OCI-M2 (cell line): Measurements from ENCODE around the gene ABI1.
"Not testable (repeated sequence)": the region's sequence is repeated elsewhere in the genome, so short reads cannot be mapped to it uniquely, and the experiment has no call there.

ENCODE experiments used
- DNase-seq: peaks from one replicate; lab custom pipeline; 2025; ENCODE audit not compliant: unreplicated experiment; lab: John Stamatoyannopoulos, UW

The ABI1 gene

DNA sequence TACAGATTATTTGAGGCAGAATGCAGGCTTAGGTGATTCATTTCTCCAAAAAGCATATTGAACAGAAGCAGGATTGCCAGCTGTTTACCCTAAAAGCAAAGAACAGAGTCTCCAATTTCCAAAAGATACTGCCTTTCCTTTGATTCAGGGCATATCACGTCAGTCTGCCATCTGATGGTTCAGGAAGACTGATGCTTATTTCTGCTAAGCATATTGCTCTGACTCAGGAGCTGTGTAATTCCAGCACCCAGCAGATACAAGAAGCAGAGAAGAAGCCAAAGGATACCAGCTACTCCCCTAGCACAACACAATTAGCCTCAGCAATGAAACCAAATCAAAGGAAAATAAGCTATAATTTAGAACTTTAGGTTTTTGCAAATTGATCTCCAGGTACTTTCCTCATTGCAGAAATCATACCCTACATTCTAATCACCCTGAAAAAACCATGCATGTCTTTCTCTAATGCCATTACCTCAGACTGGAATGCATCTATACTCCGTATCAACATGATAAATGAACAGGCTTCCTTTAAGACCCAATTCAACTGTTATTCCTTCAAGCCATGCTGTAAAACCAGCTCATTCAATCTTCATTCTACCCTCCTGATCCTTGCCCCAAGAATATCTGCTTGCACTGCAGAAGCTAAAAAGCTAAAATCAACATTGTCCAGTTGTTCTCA is 55.1 kb downstream of the ABI1 start:
- no peak for DNase-seq

DNA sequence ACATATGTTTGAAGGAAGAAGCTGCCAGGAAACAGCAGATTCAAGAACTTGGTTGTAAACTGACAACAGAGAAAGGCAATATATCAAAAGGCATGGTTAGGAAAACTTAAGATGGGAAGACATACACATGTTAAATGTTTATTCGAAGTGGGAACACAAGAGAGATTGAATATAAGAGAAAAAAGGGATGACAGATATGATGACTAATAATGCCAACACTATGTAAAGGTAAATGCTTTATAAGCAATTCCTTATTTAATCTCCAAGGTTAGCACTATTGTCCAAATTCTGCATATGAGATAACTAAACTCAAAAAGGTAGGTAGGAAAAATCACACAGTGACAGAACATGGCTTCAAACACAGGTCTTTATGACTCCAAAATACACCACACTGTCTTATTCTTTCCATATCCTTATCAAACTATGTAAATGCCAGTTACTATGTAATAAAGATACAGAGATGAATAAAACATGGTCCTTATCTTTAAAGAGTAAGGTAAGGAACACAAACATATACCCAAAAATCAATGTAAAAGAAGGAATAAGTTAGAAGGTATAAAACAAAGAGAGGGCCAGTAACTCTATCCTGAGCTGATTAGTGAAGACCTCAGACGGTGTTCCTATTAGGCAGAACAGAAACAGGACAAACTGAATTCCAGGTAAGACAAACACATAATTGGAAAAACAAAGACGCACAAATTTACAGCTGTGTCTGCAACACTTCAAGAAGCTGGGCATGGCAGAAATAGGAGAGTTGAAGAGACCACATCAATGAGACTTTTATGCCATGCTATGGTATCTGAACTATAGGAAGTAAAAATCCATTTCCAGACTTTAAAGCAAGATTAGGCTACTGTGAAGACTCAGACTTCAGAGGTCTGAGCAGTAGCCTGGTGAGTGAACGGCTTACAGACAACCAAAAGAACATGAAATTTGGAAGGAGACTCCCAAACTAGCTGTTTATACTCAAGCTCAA is 56.1 kb downstream of the ABI1 start:
- no peak for DNase-seq

DNA sequence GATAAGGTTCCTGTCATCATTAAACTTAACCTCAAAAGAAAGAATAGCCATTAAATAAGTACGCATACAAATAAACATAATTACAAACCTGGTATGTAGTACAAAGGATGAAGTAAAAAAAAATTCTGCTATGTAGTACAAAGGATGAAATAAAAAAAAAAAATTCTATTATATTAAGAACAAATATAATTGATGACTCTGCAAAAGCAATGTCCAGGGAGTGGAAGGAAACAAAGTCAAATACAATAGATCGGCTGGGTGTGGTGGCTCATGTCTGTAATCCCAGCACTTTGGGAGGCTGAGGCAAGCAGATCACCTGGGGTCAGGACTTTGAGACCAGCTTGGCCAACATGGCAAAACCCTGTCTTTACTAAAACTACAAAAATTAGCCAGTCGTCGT is 56.9 kb downstream of the ABI1 start:
- no peak for DNase-seq

DNA sequence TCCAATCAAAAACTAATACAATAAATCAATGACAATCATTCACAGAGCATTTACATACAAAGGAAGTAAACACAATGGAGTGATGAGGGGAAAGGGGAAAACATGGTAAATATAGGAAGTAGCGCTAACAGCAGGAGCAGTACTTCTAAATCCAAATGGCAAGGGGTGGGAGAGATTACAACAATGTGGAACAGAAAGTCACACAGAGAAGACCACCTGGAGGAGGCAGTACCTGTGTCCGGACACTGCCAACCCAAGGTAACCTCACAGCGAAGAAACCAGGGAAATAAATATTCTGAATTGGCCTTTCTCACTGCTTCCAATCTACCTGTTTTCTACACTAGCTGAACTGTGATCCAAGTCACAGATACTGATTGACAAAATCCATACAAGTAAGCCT is 58.2 kb downstream of the ABI1 start:
- no peak for DNase-seq

DNA sequence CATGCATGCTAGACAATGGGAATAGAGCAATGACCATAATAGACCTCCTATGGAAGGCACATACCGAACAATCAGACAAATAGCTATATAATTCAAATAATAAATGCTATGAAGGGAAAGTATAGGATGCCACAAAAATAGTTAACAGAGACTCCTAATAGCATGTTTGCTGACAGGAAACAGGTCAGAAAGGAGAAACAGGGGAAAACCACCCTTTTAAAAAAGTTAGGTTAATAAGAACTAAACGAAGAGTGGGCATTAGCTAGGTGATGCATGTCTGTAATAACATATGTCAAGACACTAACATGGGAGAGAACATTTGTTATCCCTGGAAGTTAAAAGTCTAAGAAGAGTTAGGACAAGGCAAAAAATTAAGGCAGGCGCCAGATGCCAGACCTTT is 58.9 kb downstream of the ABI1 start:
- DNase-seq: no peak

DNA sequence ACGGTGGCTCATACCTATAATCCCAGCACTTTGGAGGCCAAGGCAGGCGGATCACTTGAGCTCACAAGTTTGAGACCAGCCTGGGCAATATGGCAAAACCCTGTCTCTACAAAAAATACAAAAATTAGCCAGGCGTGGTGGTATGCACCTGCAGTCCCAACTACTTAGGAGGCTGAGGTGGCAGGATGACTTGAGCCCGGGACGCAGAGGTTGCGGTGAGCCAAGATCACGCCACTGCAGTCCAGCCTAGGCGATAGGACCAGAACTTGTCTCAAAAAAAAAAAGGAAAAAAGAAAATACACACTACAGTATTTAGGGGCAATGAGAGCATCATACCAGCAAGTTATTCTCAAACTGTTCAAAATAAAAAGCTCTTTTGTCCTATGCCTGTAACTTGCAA is 59.5 kb downstream of the ABI1 start:
- DNase-seq: no peak

DNA sequence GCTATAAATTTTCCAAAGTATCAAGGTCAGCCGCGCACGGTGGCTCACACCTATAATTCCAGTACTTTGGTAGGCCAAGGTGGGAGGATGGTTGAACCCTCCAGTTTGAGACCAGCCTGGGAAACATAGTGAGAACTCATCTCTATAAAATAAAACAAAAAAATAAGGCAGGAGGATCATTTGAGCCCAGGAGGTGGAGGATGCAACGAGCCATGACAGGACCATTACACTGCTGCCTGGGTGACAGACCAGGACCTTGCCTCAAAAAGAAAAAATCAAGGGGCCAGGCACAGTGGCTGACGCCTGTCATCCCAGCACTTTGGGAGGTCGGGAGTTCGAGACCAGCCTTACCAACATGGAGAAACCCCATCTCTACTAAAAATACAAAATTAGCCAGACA is 60.3 kb downstream of the ABI1 start:
- DNase-seq: no peak

DNA sequence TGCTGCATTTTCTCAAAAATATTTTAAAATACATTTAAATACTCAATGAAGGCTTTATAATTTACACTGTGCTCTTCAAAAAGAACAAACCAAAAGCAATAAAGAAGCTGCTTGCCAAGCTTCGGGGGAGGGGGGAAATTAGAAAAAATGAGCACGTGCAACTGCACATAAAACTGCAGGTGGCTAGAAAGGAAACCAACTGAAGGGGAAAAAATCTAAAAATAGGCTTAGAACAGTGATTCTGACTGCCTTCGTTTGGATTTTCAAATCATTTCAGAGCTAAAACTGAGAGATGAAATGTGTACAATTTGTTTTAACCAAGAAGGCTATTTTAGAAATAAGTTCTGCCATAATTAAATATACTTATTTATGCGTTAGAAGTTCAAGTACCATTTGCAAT is 61.4 kb downstream of the ABI1 start:
- DNase-seq: no peak

DNA sequence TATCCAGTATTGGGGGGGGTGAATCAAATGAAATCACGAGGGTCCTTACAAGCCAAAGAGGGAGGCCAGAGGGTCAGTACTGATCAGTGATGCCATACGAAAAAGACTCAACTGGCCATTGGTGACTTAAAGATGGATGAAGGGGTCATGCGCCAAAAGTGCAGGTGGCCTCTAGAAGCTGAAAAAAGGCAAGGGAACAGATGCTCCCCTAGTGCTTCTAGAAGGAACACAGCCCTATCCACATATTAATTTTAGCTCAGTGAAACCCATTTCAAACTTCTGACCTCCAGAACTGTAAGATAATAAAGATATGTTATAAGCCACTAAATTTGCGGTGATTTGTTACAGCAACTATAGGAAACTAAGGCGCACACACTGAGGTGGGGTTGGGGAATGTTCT is 62.5 kb downstream of the ABI1 start:
- no peak for DNase-seq

DNA sequence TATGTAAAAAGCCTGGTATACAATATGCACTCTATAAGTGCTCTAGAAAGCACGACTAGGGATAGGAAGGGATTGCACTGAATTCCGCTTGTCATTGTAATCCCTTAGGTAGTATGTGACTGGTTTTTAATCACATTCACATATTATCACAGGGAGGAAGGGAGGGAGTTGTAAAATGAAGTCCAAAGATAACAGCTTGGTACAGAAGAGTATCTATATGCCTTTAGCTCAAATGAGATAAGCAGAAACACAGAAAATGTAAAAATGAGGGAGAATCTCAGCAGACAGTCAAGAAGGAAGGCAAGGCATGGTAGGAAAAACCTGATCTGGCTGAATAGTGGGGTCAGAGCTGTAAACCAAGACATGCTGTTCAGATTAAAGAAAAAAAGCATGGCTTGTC is 63.4 kb downstream of the ABI1 start:
- no peak for DNase-seq

DNA sequence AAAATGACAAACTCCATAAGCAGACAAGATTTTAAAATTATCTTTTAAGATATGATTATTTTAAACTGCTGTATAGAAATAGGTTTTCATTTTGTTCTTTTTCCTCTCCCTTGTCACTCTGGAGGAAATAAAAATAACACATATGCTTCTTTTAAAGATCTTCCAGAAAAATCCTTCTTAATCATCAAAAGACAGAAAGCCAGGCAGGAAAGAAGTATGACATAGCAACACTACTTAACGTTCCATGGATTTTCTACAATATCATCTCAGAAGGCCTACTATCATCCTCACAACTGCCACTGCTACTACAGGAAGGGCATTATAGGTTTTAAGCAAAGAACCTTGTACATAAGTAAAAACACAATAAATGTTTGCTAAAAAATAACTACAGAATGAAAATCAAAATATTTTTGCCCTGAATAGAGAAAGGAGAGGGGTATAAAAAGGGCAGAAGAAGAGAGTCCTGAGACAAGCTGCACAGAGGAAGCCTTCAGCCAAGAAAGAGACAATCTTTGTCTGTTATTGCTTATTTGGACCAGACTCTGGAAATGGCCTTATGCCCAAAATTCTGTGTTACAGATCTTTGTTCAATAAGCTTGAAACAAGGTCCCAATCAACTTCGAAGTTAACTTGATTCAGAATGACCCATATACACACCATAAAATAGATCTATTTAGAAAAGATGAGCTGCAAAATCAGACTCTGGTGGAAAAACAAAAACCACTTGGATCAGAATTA is 67.8 kb downstream of the ABI1 start:
- no peak for DNase-seq

DNA sequence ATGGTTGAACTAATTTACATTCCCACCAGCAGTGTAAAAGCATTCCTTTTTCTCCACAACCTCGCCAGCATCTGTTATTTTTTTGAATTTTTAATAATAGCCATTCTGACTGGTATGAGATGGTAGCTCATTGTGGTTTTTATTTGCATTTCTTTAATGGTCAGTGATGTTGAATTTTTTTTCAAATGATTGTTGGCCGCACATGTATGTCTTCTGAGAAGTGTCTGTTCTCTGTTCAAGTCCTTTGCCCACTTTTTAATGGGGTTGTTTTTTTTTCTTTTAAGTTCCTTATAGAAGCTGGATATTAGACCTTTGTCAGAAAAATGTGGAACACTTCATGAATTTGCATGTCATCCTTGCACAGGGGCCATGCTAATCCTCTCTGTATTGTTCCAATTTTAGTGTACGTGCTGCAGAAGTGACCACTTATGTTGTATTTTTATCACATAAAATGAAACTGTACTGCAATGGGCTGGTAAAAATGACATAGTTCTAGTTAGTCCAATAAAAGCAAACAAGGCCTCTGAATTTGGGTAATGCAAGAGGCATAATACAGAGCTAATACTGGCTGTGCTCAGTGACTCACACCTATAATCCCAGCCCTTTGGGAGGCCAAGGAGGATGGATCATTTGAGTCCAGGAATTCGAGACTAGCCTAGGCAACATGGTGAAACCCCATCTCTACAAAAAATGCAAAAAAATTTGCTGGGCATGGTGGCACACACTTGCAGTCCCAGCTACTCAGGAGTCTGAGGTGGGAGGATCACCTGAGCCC is 70.3 kb downstream of the ABI1 start:
- no peak for DNase-seq

DNA sequence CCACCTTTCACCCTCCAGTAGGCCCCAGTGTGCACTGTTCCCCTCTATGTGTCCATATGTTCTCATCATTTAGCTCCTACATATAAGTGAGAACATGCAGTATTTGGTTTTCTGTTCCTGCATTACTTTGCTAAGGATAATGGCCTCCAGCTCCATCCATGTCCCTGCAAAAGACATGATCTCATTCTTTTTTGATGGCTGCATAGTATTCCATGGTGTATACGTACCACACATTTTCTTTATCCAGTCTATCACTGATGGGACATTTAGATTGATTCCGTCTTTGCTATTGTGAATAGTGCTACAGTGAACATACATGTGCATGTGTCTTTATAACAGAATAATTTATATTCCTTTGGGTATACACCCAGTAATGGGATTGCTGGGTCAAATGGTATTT is 71.0 kb downstream of the ABI1 start:
- DNase-seq: not testable (repeated sequence)

DNA sequence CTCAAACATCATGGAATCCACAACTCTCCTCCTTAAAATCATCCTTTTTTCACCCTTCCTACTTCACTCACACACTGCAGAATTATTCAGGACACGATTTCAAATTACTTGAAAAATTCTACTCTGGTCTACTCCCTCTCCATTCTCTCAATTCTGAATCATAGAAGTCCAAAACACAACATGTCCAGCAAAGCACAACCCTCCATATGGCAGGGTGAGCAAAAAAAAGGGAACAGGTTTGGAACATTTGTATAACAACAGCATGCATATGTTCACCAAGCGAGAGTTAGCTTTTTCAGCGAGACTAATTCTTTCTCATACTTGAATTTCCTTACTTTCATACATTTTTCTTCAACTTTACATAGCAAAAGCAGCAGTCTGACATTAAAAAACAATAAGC is 73.4 kb downstream of the ABI1 start:
- DNase-seq: no peak

DNA sequence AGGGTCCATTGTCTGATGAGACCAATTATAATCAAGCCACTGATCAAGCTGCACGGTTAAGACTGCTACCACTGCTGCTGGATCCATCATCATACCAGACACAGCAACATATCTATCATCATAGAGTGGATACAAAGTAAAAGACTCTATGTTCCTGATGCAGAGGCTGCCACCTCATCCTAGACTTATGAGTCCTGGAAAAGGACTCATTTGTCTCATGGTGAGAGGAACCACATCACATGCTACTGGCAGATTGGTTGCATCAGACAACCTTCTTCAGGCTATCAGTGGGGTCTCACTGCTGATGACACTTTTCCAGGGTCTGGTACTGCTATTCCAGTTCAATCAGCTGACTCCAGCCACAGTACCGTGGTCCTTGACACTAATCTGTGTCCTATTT is 79.0 kb downstream of the ABI1 start:
- DNase-seq: no peak

DNA sequence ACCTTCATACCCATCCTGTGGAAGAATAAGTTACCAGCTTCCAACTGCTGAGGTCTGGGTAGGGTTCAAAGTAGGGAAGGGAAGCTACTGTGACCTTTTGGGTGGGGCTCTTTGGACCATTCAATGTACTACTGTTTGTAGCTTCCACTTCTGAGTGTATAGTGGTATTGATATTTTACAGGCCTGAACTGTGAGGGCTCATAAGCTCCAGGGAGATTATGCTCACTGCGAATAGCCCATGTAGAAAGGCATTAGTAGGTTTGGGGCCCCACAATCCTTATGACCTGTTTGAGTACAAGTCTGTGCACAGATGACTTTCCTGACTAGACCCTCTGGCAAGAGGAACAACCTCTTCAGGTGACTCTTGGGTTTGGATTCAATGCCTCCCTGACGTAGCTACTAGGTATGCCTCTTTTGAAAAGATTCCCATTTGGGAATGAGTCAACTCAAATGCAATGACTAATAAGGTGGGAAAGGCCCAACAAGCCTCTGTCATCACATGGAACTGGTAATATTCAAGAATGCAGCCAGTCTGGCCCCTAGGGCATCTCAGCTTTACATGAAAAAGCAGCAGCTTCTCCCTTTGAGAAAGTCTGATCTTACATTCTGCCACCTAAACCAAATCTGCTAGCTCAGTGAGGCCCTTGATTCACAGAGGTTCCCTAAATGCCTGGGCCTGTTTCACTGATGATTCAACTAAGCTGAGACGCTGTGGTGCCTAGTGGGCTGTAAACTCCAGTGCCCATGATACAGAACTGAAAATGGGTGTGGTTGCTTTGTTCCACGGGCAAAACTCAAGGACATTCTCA is 79.8 kb downstream of the ABI1 start:
- DNase-seq: no peak

DNA sequence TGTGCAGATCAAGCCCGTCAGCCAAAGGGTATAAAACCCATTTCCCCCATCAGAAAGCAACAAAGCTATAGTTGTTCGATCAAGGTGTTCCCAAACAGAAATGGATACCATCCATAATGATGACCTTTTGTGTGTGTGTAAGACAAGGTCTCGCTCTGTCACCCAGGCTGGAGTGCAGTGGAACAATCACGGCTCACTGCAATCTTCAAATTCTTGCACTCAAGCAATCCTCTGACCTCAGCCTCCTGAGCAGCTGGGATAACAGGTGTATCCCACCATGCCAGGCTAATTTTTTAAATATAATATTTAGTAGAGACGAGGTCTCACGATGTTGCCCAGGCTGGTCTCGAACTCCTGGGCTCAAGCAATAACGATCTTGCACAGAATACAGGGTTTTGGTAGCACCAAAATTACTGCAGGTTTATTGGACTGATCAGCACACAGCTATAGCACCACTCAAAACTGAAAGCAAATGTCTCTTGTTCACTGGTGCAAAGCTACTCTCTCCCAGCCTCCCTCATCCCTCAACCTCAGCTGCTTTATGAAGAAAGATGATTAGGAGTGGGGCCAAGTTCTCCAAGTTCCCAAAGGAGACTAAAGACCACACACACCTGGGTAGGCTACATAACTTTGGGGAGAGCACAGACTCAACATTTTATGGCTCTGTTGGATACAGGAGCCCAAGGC is 80.5 kb downstream of the ABI1 start:
- DNase-seq: no peak

DNA sequence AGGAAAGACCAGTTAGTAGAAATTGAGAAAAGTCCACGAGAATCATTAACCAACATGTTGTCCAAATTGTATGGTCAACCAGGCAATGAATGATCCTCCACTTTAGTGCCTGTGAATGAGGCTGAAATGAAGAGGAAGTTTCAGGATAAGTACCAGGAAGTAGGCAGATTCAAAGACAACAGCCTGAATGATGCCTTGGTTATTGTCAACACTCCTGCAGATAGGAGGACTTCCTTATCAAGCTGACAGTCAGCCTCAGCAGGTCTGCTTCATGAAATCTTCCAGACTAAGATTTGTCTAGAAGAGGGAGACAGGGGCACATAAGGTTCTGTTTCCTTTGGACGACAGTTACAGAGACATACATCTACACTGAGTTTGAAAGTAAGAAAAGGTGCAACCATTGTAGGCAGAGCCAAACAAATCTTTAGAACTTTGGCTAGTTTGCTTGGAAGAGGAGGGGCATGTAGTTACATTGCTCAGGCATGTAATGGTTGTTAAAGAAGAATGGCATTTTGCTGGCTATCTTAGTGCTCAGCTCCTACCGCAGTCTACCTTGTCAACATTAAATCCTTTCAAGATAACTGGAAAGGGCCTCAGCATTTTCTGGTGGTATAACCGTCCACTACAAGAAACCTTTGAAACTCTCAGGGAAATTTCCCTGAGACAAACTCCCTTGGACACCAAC is 81.4 kb downstream of the ABI1 start:
- no peak for DNase-seq

DNA sequence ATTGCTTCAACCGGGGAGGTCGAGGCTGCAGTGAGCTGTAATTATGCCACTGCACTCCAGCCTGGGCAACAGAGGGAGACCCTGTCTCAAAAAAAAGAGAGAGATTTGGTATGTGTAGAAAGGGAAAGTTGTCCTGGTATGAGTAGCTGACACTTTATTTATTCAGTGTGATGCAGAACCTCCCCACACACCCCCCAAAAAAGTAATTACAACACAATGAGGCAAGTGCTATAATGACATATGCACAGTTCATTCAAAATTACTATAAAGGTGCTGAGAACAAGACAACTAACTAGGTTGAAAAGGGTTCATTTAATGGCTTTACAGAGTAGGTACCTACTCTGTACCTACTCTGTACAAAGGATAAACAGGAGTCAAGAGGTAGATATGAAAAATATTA is 83.1 kb downstream of the ABI1 start:
- no peak for DNase-seq
